ENCODE results near the gene DNAJB8.

Gene DNAJB8

DNA sequence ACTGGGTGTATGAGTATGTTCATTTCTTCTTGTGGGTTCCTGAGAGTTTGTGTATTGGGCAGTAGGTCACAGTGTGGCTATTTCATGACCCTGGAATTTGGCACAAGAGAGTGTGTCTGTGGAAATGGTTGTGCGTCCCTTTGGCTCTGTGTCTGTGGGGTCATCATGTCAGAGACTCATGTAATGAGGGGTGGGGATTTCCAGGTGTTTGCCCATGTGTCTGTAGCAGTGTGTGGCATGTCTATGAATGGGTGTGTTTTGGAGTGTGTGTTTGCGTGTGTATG lies 27.6 kb upstream of the DNAJB8 start:
- no peak for DNase-seq (ENCODE audit: low read depth in 2 of 3, low spot score in 1 of 3)

DNA sequence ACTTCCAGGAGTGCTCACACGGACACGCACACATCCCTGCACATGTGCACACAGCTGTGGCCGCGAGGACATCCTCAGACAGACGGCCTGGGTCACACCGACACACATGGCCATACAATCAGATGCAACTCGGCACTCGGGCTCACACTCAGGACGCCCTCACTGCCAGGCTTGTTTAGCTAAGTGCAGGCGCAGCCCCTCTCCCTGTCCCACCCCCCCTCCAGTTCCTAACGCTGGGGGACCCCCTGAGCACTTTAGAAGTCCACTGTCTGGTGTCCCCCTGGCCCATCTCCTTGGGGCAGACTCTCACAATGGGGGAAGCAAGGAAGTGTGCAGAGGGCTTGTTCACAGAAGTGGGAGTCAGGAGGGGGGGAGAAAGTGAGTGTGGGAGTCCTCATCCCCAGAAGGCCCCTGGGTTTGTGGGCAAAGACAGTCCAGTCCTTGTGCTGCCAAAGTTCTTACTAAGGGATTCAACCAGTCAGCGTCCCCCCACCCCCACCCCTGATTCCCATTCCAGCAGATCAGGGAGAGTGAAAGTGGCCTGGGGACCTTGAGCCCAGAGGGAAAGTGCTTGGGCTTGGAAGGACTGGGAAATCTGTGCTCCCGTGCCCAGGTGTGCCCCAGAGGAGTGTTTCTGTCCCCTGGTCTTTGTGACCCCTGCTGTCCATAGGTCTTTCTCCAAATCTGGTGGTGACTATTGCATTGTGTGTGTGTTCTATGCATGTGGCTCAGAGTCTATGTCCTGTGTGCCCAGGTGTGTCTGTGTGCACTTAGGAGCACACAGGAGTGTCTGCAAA lies 27.1 kb upstream of the DNAJB8 start:
- DNase-seq (ENCODE audit: low read depth in 2 of 3, low spot score in 1 of 3): no peak

DNA sequence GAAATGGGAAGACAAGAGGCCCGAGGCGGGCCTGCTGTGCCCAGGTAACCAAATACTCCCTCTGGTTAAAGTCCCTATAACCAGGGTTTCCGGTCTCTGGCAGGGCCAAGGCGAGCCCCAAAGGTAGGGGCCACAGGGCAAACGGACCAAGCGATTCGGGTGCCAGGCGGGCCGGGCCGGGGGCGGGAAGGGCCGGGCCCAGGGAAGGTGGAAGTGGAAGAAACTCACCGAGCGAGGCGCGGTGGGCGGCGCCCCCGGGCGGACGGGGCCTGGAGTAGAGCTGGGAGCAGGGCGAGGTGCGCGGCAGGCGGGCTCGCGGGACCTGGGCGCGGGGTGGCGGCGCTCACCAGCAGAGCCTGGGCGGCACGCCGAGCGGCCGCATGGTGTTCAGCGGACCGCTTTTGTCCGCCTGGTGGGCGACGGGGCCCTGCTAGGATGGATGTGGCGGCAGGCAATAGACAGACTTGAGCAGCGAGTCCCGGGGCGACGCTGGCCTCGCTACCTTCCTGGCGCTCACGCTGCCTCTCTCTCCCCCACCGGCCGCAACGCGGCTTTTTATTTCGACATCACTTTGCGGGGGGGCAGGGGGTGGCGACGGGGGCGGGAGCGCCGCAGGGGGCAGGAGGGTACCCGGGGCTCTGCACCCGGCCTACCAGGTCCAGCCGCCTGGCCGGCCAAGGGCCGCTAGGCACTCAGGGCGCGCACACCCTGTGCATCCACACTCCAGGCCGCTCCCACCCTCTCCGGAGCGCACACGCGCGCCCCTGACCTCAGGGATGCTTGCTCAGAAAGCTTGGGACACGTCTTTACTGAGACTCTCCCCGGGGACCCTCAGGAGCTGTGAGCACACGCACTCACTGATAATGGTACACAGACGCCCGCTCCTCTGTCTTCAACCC lies 26.2 kb upstream of the DNAJB8 start, which contains the start of gene GATA2:
Gene GATA2, minus strand, starts transcription at position 531 of the 899 bp plus-strand sequence. CDS start 6,170 bp downstream, outside the sequence.
- DNase-seq (ENCODE audit: low read depth in 2 of 3, low spot score in 1 of 3): no peak

DNA sequence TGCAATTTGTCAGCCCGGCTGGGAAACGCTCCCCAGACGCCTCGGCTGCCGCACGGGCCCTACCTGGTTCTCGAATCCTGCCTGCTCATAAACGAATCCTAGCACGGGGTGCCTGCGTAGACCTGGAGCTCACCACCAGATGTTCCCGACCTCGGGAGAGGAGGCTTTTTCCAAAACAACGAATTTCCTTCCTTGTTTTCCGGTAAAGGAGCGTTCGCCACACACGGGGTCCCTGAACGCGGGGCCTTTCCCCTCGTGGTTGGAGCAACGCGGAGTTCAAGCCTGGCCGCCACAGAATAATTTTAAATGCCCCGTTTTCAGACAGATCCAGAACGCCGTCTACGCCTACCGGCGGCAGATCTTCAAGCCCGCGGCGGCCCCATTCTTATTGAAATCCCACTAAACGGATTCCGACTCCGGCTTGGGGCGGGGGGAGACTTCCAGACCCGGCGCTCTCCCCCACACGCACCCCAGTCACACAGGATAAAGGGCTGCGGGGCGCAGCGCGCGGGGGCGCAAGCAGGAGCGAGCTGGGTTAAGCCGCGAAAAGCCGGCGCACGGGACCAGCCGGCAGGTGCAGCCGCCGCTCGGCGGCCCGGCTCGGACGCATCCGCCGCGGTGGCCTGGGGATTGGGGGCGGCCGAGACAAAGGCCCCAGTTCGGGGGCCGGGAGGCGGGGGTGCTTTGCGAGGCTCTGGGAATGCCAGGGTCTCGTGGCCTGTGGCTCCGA lies 25.4 kb upstream of the DNAJB8 start:
- no peak for DNase-seq (ENCODE audit: low read depth in 2 of 3, low spot score in 1 of 3)

DNA sequence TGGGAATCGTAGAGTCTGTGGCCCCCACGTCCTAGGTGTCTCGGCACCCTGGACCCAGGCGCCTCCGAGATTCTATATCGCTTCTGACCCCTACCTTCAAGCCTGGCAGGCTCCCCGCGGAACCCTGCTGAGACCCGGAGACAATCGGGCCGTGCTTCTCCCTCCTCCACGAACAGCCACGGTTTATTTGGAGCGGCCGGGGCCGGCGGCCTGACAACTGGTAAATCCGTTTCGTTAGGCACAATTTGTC lies 24.9 kb upstream of the DNAJB8 start:
- no peak for DNase-seq (ENCODE audit: low read depth in 2 of 3, low spot score in 1 of 3)

DNA sequence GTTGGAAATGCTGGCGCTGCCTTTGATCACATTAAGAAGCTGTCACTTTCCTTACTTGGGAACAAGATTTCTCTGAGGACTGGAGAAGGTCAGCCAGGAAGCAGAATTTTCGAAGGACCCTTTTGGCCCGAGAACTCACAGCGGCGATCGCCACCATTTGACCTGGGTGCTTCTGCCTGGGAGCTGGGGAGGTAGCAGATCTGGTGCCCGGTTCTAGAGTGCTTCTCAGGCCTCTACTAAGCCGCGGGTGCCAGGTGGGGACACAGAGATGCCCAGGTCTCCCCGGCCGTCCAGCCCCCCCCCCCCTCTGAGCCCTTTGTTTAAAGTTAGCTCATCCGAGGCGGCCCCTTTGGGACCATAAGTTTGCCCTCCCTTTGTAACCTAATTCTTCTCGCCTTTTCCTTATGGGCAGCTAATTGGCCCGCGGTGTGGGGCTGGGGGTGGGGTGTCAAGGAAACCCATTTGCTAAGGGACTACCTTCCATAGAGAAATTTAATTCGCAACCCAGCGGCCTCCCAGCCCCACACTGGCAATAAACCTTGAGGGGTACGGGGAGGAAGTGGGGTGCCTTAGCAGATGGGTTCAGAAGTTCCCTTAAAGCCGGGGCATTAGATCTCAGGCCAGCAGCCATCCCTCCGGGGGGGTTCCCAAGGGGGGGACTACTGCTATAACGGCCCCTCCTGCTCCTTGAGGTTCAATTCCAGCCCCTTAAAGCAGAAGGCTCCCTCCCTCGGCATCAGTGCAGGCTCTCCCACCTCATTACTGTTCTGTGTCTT lies 24.4 kb upstream of the DNAJB8 start:
- DNase-seq (ENCODE audit: low read depth in 2 of 3, low spot score in 1 of 3): no peak

DNA sequence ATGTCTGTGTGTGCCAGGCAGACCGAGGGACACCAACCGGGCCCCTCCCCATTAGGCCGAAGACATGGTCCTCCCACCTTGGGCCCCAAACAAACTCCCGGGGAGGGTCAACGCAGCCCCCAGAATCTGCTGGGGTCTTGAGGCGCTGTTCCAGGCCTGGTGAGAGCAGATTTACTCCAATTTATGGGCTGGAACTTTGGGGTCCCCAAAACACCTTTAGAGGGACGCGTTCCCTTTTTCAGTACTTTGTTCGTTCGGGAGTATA lies 23.9 kb upstream of the DNAJB8 start:
- no peak for DNase-seq (ENCODE audit: low read depth in 2 of 3, low spot score in 1 of 3)

DNA sequence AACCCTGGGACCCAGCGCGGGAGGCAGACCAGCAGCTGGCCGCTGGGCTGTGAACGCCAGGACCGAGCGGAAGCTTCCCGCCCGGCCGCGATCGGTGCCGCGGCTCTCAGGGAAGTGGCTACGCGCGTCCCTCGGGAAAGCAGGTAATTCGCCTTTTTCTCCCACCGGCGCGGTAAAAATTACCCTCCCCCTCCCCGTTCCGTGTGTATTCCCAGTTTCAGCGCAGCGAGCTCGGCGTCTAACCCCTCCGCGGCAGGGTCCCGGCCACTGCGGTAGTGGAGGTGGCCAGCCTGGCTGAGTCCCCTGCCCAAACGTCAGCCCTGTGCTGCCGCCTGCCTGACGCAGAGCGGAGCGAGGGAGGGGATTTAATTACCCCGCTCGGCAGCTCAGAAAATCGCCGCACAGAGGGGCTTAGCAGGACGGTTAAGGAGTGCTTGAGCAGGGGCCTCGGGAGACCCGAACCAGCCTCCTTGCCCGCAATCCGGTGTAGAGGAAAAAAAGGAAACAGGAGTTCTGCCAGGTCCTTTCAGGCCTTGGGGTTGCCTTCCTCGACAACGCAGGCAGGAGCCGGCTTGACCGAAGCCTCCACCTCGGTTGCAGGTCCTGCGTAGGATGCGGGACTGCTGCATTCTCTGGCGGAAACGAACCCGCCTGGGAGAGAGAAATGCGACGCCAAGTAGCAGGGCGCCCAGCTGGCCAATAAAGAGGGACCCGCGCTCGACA lies 23.4 kb upstream of the DNAJB8 start:
- no peak for DNase-seq (ENCODE audit: low read depth in 2 of 3, low spot score in 1 of 3)

DNA sequence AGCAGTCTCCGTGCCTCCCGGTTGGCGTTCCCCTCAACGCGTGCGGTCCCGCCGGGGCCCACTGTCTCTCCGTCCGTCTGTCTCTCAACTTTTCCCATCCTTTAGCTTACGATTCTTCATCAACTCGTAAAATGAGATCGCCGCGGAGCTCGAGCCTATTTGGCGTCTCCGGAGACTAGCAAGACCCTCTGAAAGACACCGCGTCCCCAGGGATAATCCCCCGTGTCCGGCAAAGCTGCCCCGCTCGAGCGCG lies 22.9 kb upstream of the DNAJB8 start:
- no peak for DNase-seq (ENCODE audit: low read depth in 2 of 3, low spot score in 1 of 3)

DNA sequence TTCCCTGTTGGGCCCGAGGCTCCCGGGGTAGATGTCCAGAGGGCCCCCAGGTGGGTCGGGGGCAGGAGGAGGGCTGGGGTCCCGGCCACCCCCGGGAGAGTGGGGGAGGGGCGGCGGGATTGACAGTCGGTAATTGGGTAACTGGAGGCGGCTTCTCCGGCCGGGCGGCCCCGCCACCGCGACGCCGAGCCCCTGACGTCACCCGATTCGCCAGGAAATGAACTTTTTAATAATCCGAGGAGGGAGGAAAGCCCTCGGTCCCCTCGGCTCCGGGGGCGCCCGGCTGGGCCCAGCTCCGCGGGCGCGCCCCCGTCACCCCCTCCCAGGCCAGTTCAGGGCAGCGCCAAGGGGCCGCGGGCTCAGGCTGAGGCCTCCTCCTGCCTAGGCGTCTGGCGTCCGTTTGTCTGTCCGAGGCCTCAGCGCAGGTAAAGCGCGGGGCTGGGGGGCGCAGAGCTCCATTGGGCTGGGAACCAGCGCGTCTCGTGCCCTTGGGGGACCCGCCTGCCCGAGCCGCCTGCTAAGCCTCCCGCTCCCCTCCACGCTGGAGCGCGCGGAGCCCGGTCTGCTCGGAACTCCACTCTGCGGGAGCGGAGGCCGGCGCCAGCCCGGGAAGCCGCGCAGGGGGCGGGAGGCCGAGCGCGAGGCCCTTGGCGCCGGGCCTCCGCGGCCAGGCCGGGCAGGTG lies 22.4 kb upstream of the DNAJB8 start:
- DNase-seq (ENCODE audit: low read depth in 2 of 3, low spot score in 1 of 3): no peak

DNA sequence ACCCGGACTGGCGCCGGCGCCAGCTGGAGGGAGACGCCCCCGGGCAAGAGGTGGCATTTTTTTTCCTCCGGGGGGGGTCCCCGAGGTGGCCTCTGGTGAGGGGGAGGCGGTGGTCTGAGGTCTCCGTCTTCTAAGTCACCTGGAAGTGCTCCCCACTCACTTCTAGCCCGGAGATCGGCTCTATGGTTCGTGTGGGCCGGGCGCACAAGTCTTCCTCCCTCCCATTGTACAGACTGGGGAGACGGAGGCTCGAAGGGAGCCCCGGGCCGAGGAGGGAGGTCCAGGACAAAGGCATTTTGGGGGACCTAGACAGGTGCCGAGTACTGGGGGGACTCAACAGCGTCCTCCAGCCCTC lies 21.9 kb upstream of the DNAJB8 start:
- DNase-seq (ENCODE audit: low read depth in 2 of 3, low spot score in 1 of 3): no peak

DNA sequence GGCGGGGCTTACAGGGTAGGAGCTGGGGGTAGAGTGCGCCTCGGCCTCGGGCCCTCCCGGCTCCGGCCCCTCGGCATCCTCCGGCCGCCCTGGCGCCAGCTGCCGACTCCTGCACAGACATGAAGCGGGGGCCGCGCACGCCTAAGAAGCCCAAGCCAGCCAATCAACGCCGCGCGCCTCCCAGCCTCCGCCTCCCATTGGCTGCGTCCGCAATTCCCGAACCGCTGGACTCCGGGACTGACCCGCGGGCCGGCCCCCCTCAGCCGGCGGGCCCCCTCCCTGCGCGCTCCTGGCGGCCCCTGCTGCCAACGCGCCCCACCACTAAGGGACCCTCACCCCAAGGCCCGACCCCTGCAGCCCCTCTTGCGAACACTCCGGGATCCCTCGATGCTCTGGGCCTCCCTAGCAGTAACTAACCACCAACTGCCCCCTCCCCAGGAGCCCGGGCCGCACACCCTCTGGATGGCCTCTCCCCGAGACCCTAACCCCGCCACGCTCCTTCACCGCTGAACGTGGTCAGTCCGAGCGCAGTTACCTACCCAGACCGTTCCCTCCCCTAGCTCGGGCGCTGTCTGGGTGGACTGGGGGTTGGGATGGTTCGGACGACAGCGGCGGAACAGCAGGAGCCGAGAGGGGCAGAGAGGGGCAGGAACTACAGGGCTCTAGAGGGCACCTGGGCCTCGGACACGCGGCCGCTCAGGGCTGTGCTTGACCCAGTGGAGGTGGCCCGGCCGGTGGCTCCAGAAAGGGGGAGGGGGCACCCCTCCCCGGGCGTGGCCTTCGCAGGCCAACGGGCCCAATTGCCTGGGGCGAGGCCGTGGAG lies 21.3 kb upstream of the DNAJB8 start:
- no peak for DNase-seq (ENCODE audit: low read depth in 2 of 3, low spot score in 1 of 3)

DNA sequence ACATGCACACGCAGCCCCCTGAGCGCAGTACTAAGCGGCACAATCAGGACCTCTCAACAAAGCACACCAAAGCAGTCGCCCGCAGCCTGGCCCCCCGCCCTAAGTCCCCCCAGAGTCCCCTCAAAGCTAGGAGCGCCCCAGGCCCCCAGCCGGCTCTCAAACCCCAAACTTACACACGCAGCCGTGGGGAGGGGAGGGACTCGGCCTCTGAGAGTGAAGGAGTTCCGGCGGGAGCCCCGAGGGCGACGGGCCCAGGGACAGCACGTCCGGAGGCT lies 20.8 kb upstream of the DNAJB8 start:
- DNase-seq (ENCODE audit: low read depth in 2 of 3, low spot score in 1 of 3): no peak

DNA sequence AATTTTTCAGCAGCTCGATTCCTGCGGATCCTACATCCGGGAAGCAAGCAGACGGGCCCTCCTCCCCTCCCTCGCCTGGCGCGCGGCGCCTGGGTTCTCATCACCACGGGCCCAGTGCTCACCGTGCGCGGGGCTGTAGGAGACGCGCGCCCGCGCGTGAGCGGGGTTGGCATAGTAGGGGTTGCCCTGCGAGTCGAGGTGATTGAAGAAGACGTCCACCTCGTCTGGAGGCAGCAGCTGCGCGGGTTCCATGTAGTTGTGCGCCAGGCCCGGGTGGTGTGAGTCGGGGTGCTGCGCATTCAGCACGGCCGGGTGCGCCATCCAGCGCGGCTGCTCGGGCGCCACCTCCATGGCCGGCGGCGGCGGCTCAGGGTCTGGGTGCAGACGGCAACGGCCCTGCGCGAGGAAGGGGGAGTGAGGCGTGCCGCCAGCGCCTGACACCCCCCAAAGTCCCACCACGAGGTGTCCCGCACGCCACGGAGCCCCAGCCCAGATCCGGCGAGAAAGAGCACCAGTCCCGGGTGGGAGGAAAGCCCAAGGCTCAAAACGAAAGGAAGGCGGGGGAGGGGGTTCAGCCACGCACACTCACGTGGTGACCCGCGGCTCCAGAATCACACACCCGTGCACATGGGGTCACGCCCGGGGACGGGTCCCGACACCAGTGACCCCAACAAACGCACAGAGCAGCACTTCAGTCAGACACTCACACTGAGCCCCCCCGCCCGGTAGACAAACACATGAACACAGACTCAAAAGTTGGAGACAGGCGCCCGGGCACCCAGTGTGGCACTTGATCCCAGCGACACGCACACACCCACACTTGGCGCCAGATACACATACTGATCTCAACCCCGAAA lies 20.2 kb upstream of the DNAJB8 start:
- DNase-seq (ENCODE audit: low read depth in 2 of 3, low spot score in 1 of 3): no peak

DNA sequence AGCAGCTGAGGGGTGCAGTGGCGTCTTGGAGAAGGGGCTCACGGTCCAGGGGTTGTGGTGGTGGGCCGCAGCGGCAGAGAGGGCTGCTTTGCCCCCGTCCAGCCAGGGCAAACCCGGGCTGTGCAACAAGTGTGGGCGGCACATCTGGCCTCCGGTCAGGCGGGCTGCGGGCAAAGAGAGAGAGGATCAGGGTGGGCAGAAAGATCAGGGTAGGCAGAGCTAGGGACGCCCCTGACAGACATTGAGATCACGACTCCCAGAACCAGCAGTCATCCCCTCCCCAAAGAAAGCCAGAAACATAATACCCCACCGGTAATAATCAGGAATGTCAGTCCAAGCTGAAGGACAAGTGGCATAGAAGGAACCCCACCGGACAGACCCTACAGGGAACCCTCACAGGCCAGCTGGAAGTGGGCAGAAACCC lies 19.5 kb upstream of the DNAJB8 start:
- no peak for DNase-seq (ENCODE audit: low read depth in 2 of 3, low spot score in 1 of 3)

DNA sequence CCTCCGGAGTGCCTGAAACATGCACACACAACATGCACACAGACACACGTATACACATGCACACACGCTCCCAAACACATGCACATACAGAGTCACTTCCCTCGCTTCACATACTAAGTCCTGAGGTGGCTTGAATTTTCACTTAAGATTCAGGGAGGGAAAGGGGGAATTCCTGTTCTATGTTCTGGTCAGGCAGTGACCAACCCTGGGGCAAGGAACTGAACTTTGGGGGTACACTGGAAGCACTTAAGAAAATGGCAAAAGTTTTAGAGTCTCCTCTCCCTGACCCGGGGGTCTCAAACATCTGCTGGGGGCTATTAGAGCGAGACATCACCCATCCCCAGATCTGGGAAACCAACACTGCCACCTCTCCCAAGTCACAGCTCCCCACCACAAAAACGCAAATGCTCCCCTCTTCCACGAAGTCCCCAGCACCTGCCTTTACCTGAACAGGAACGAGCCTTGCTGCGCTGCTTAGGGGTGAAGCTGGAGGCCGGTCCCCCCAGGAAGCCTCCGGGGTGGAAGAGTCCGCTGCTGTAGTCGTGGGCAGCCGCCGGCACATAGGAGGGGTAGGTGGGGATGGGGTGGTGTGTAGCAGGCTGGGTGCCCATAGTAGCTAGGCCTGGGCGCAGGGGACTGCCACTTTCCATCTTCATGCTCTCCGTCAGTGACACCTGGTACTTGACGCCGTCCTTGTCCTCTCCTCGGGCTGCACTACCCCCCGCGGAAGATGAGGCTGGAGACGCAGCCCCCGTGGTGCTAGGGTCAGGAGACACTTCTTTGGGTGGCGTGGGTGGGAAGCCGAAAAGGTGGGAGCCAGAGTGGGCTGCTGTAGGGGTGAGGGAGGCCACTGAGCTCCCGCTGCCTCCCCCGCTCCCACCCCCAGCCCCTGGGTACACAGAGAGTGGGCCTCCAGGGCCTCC lies 18.9 kb upstream of the DNAJB8 start:
- no peak for DNase-seq (ENCODE audit: low read depth in 2 of 3, low spot score in 1 of 3)

DNA sequence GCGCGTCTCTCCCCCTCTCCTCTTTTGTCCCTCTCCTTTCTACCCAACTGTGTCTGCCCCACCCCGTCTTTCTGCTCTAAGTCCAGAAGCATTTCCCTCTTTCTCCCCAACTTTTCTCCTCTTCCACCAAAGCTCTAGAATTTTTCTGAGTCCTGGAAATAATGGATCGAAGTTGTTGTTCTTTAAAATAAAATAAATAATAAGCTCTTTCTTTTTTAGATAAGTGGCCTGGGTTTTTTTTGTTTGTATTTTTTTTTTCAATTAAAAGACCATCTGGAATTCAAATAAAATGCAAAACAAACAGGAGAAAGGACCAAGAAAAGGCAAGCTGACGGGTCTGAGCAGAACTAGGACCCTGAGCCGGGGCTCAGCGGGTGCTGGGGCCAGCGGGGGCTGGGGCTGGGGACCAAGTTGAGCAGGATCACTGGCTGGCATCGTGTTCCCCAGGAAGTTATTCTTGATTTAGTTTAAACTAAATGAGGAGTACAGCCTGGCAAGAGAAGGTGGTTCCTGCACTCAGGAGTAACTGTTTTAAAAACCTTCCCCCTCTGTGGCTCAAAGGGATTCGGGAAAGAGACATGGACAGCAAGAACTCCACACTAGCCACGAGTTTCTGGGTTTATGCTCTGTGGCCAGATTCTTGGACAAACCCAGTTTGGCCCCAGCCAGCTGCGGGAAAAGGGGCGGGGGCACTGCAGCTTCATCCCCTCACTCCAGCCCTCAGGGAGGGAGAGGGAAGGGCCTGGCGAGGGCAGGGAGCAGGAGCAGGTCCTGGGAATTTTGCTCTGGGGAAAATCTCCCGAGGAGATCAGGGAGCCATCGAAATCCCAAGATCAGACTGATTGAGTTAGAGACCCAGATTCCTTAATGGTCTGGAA lies 18.0 kb upstream of the DNAJB8 start:
- DNase-seq (ENCODE audit: low read depth in 2 of 3, low spot score in 1 of 3): no peak
